ENCODE data around the gene GADD45A. TPM values are rescaled to one million over a fixed set of nuclear protein-coding genes. Genes with fewer than 3 reads are reported as not detected.

GADD45A gene
- total and polyA plus RNA-seq, 9 of the 15 experiments (the other 6 are each of a cell fraction or from before 2014, with no cell fraction given) = 21.3 to 156 (median 62.1) TPM

DNA sequence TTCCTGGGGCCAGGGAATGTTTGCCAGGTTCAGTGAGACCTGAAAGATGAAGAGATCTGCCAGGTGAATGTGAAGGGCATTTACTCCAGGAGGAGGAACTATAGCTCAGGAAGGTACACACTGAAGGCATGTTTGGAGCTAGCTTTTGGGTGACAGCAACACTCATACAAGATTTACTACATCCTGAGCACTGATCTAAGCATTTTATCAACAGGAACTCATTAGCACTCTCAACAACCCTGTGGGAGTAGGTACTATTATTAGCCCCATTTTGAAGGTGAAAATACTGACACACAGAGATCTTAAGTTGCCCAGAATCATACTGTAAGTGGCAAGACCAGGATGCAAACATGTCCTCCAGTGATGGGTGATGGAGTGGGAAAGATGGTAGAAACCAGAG lies 6.7 kb downstream of the GADD45A start (continued):
- TF ChIP-seq, protein P1, sequence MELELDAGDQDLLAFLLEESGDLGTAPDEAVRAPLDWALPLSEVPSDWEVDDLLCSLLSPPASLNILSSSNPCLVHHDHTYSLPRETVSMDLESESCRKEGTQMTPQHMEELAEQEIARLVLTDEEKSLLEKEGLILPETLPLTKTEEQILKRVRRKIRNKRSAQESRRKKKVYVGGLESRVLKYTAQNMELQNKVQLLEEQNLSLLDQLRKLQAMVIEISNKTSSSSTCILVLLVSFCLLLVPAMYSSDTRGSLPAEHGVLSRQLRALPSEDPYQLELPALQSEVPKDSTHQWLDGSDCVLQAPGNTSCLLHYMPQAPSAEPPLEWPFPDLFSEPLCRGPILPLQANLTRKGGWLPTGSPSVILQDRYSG (tag; conservative IDR thresholded peaks at IDR 0.05; ENCODE audit: low read depth) = no peak
- 0 out of 2 replicates have a peak, but pooled peaks have one; percentile 15 for TF ChIP-seq RBFOX2 (IDR thresholded peaks at IDR 0.05; ENCODE audit: low read depth, low read length)
- peak; percentile 19; the same call in 1 of the 2 replicates for TF ChIP-seq SMARCA4 (IDR thresholded peaks at IDR 0.05)
- peak; percentile 11; the same call in 1 of the 2 replicates for TF ChIP-seq EGR1 (conservative IDR thresholded peaks at IDR 0.05)
- no peak for TF ChIP-seq TRIM24 (IDR thresholded peaks at IDR 0.05)
- peak; percentile 96 for TF ChIP-seq MEIS2 (IDR thresholded peaks at IDR 0.05; ENCODE audit: partially characterized antibody)
- TF ChIP-seq, protein P2, sequence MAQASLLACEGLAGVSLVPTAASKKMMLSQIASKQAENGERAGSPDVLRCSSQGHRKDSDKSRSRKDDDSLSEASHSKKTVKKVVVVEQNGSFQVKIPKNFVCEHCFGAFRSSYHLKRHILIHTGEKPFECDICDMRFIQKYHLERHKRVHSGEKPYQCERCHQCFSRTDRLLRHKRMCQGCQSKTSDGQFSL (CRISPR knock-in tag; IDR thresholded peaks at IDR 0.05) = no peak
- TF ChIP-seq, protein P2 (tag; IDR thresholded peaks at IDR 0.05) = no peak
- 0 out of 2 replicates have a peak, but pooled peaks have one; percentile 7 for TF ChIP-seq KHSRP (IDR thresholded peaks at IDR 0.05)

DNA sequence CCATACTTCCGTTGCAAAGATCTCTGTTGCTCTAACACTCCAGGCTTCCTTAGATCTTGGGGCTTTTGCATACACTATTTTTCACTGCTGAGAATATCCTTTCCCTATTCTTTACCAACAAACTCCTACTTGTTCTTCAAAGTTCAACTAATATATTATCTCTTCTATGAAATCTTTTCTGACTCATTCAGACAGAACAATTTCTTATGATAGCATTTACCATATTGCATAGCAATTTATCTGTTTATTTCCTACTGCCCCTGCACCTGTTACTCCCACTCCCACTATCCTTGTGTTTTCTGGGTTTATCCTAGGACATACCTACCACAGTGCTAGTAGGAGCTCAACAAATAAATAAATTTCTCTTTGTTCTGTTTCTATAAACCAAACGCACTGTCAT lies 11.0 kb downstream of the GADD45A start:
- peaks cover 15% of the 10 kb centered on the region for H3K36me3 ChIP-seq (ENCODE audit: control insufficient read depth, insufficient read depth, low read length)
- no peak for FAIRE-seq
- no peaks in the 10 kb centered on the region for H4K20me1 ChIP-seq (replicated peaks; ENCODE audit: control insufficient read depth, insufficient read depth, low read length)
- no peak overlapping the region for H2AFZ ChIP-seq (ENCODE audit: low read depth, low read length)
- H3K9me1 ChIP-seq (ENCODE audit: control insufficient read depth, insufficient read depth, low read length) = no peaks in the 10 kb centered on the region
- H3K9ac ChIP-seq (ENCODE audit: insufficient read depth in 1 of 2, low read depth in 2 of 2, low read length in 2 of 2) = no peak overlapping the region
- in situ Hi-C loops (cut with MboI) = loop anchor here (5.0 kb wide), 1 partner anchor 41 kb away; no protein-coding TSS in a partner anchor
- H3K4me2 ChIP-seq (ENCODE audit: insufficient read depth, low read length) = no peak overlapping the region
- ATAC-seq = no peak
- WGBS (ENCODE audit: insufficient coverage, low coverage, missing lambda C conversion rate) = 40% methylated on average over 2 of the region's 2 CpGs
- intact Hi-C loops (cut with micrococcal nuclease) = no loop called here
- no peak overlapping the region for H3K27ac ChIP-seq (ENCODE audit: extremely low read depth, low read depth, low read length)
- CTCF ChIA-PET (ENCODE audit: low intra/inter-chr PET ratio) = no interaction called here
- H3K4me1 ChIP-seq (replicated peaks in 1 of 2; ENCODE audit: control insufficient read depth in 2 of 2, insufficient read depth in 2 of 2, low read length in 2 of 2) = peaks cover 25 to 51% of the 10 kb centered on the region in 2 experiments
- no peak for DNase-seq (ENCODE audit: extremely low read depth in 1 of 4, low spot score in 3 of 4)
- peaks cover 4% of the 10 kb centered on the region; the same call in 2 of the 3 replicates for H3K79me2 ChIP-seq (ENCODE audit: control insufficient read depth, insufficient read depth, low read length)
- H3K9me3 ChIP-seq (replicated peaks; ENCODE audit: control insufficient read depth, insufficient read depth, low read depth, low read length) = no peaks in the 10 kb centered on the region
- BruUV-seq (replicated peaks) = no TSS peak
- H3K27me3 ChIP-seq (ENCODE audit: control insufficient read depth in 2 of 2, insufficient read depth in 2 of 2, low read length in 2 of 2) = no peaks in the 10 kb centered on the region
- no peak overlapping the region for H3K4me3 ChIP-seq
- POLR2A ChIA-PET = interaction anchor here (1.0 kb wide), 1 partner anchor 16 kb away, joined by 4 read pairs; no protein-coding TSS in a partner anchor
- TF ChIP-seq, protein P3, sequence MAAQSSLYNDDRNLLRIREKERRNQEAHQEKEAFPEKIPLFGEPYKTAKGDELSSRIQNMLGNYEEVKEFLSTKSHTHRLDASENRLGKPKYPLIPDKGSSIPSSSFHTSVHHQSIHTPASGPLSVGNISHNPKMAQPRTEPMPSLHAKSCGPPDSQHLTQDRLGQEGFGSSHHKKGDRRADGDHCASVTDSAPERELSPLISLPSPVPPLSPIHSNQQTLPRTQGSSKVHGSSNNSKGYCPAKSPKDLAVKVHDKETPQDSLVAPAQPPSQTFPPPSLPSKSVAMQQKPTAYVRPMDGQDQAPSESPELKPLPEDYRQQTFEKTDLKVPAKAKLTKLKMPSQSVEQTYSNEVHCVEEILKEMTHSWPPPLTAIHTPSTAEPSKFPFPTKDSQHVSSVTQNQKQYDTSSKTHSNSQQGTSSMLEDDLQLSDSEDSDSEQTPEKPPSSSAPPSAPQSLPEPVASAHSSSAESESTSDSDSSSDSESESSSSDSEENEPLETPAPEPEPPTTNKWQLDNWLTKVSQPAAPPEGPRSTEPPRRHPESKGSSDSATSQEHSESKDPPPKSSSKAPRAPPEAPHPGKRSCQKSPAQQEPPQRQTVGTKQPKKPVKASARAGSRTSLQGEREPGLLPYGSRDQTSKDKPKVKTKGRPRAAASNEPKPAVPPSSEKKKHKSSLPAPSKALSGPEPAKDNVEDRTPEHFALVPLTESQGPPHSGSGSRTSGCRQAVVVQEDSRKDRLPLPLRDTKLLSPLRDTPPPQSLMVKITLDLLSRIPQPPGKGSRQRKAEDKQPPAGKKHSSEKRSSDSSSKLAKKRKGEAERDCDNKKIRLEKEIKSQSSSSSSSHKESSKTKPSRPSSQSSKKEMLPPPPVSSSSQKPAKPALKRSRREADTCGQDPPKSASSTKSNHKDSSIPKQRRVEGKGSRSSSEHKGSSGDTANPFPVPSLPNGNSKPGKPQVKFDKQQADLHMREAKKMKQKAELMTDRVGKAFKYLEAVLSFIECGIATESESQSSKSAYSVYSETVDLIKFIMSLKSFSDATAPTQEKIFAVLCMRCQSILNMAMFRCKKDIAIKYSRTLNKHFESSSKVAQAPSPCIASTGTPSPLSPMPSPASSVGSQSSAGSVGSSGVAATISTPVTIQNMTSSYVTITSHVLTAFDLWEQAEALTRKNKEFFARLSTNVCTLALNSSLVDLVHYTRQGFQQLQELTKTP (IDR thresholded peaks at IDR 0.05; ENCODE audit: low read depth in 1 of 2, partially characterized antibody in 2 of 2) = peak in 1 of 2 experiments; percentile 9
- TF ChIP-seq SAFB2 (IDR thresholded peaks at IDR 0.05; ENCODE audit: borderline replicate concordance, low read depth, low read length, severe bottlenecking) = no peak
- TF ChIP-seq, protein P4, sequence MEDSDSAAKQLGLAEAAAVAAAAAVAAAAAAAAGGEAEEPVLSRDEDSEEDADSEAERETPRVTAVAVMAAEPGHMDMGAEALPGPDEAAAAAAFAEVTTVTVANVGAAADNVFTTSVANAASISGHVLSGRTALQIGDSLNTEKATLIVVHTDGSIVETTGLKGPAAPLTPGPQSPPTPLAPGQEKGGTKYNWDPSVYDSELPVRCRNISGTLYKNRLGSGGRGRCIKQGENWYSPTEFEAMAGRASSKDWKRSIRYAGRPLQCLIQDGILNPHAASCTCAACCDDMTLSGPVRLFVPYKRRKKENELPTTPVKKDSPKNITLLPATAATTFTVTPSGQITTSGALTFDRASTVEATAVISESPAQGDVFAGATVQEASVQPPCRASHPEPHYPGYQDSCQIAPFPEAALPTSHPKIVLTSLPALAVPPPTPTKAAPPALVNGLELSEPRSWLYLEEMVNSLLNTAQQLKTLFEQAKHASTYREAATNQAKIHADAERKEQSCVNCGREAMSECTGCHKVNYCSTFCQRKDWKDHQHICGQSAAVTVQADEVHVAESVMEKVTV (CRISPR knock-in tag; IDR thresholded peaks at IDR 0.05) = no peak
- TF ChIP-seq ARNT (IDR thresholded peaks at IDR 0.05) = 0 out of 4 replicates have a peak, but pooled peaks of 1 of the 2 experiments have one; percentile 30
- no peak for TF ChIP-seq KAT8 (IDR thresholded peaks at IDR 0.05; ENCODE audit: low read depth)
- peak; percentile 57 for TF ChIP-seq DPF2 (IDR thresholded peaks at IDR 0.05)
